Activated CD4-positive, alpha-beta memory T cell treated with anti-CD3 and anti-CD28 coated beads, Interleukin-2, amount 10 ng/mL, durations not matched to agents 7 days and 5 days (primary cell): ENCODE results near the gene ZNF212. TPM values are rescaled to one million over a fixed set of nuclear protein-coding genes. Genes with fewer than 3 reads are reported as not detected.

Experiments
- CTCF ChIA-PET: fragments of 350-600 bp; sonication (Branson Sonifier 250); formaldehyde crosslinking; loops from one replicate; lab custom pipeline; 2021; ENCODE audit warnings: antibody characterized with exemption, inconsistent platforms; lab: Charles Lee
- POLR2A ChIA-PET: fragments of 350-600 bp; sonication (Branson Sonifier 250); formaldehyde crosslinking; loops from one replicate; lab custom pipeline; 2021; ENCODE audit warnings: antibody characterized with exemption; lab: Charles Lee
- DNase-seq: peaks from one replicate; pipeline ENCODE4 v3.0.0-alpha.2; 2020
- H3K27ac Mint-ChIP-seq: one replicate; pipeline ENCODE4 v1.8.0; 2021; ENCODE audit warnings: mild to moderate bottlenecking, mixed read lengths
- H3K27me3 Mint-ChIP-seq: one replicate; pipeline ENCODE4 v1.8.0; 2021; ENCODE audit warnings: mixed read lengths
- H3K36me3 Mint-ChIP-seq: one replicate; pipeline ENCODE4 v1.8.0; 2021; ENCODE audit warnings: low read depth, mixed read lengths
- H3K4me1 Mint-ChIP-seq: one replicate; pipeline ENCODE4 v1.8.0; 2021; ENCODE audit warnings: mixed read lengths
- H3K4me3 Mint-ChIP-seq: one replicate; pipeline ENCODE4 v1.8.0; 2021; ENCODE audit warnings: mild to moderate bottlenecking, mixed read lengths
- H3K9me3 Mint-ChIP-seq: one replicate; pipeline ENCODE4 v1.8.0; 2021; ENCODE audit warnings: mixed read lengths
- total RNA-seq, 2 experiments: library from RNA; stranded (reverse); gene quantifications; one replicate each; pipeline ENCODE4 v1.2.3, GENCODE V29; 2021

The ZNF212 gene
- total RNA-seq, 2 experiments from 2014 or later = 13.5 to 14.5 TPM

DNA sequence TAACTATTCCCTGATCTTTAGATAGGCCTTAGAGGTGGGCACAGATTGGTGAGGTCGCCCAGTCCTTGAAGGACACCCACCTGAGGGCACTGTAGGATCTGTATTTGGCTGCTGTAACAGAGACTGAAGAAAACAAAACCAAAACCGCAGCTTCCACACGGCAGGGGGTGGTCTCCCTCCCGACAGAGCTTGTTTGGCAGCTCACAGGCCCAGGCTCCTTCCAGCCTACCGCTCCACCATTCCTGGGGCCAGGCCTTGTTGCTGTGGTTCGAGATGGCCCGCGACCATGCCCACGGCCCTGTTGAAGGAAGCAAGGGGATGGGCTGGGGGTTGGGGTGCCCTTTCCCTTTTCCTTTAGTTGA, 53.0 kb downstream of the ZNF212 start:
- no peak for DNase-seq
- no peaks in the 10 kb centered on the region for H3K9me3 Mint-ChIP-seq
- ChIA-PET POLR2A (no interaction called here), CTCF (no interaction called here)
- no peaks in the 10 kb centered on the region for H3K27me3 Mint-ChIP-seq
- H3K4me1 Mint-ChIP-seq = peaks cover 18% of the 10 kb centered on the region
- H3K27ac Mint-ChIP-seq = no peak overlapping the region
- H3K4me3 Mint-ChIP-seq = no peak overlapping the region
- peaks cover 3% of the 10 kb centered on the region for H3K36me3 Mint-ChIP-seq

DNA sequence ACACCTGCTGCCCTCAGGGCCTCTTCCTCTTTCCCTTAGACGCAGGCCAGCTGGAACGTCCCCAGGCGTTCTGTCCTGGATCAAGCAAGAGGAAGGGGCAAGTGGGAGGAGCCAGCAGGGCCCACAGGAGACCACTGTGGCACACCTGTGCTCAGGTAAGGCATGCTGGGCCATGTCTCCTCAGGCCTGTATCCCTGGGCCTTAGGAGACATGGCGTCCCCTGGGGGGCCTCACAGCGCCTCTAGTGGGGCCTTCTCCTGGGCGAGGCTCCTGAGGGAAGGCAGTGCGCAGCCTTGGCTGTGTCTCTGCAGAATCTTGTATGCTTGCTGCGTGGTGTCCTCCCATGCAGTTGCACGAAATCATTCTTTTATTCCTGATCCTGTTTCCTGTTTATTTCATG, 53.9 kb downstream of the ZNF212 start:
- POLR2A ChIA-PET = no interaction called here
- no peak for DNase-seq
- CTCF ChIA-PET = no interaction called here

DNA sequence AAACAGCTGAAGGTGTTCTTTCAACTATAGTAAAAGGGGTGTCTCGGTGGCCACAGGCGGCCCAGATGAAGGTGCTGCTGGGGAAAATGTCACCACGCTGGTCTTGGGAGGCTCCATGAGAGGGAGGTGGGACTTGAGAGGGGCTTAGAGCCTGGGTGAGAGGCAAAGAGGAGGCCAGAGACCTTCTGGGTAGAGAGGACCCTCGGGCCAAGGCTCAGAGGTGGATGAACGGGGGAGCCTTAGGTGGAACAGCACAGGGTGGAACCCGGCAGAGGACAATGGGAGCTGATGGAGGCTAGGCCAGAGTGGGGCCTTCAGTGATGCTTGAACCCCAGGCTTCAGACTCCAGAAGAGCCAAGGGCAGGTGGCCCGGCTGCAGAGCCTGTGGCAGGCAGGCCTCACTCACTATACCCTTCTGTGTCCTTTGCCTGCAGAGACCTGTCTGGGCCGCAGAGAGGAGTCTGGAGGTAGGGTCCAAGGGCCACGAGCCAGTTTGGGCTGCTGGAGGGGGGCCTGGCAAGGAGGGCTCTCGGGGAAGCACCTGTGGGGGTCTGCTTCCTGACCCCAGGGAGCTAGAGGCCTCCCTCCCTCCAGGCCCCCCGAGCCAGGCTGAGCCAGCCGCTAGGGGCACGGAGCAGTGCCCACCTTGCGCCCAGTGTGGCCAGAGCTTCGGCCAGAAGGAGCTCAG, 54.6 kb downstream of the ZNF212 start:
- H3K9me3 Mint-ChIP-seq = no peaks in the 10 kb centered on the region
- peaks cover 3% of the 10 kb centered on the region for H3K36me3 Mint-ChIP-seq
- peak overlapping the region; percentile 21 for H3K27ac Mint-ChIP-seq
- no peaks in the 10 kb centered on the region for H3K27me3 Mint-ChIP-seq
- no peak for DNase-seq
- ChIA-PET CTCF (no interaction called here), POLR2A (interaction anchor here (0.8 kb wide), 1 partner anchor 32 kb away, joined by 4 read pairs; the partner anchor contains the start of gene ZNF783)
- no peak overlapping the region for H3K4me3 Mint-ChIP-seq
- H3K4me1 Mint-ChIP-seq = peaks cover 10% of the 10 kb centered on the region

More for the DNA sequence above, 53.9 kb downstream of the ZNF212 start:
- Mint-ChIP-seq H3K9me3 (no peaks in the 10 kb centered on the region), H3K36me3 (peaks cover 3% of the 10 kb centered on the region), H3K27ac (no peak overlapping the region), H3K4me3 (no peak overlapping the region), H3K4me1 (peaks cover 10% of the 10 kb centered on the region), H3K27me3 (no peaks in the 10 kb centered on the region)

DNA sequence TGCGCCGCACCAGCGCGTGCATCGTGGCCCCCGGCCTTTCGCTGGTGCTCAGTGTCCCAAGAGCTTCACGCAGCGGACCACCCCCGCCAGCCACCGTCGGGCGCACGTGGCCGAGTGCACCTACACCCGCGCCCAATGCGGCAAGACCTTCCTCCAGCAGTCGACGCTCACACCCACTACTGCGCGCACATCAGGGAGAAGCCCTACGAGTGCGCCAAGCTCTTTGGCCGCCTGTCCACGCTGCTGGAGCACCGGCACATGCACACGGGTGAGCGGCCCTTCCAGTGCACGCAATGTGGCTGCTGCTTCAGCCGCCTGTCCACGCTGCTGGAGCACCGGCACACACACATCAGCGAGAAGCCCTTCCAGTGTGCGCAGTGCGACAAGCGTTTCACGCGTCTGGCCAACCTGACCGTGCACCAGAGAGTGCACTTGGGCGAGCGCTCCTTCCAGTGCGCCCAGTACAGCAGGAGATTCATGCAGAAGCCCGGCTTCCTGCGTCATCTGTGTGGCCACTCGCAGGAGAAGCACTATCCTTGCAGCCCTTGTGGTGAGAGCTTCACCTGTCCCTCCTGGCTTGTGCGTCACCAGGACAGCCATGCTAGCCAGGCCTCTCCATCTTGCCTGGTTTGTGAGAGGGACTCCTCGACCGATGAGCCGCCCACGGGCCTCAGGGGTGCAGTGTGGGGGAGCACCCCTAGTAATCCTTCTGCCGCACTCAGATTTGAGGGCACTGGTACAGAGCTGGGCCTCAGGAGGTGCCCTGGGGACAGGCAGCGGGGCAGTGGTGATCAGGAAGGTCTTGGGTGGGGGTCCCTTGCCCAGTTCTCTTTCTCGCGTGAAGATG, 55.4 kb downstream of the ZNF212 start:
- POLR2A ChIA-PET = interaction anchor here (0.8 kb wide), 1 partner anchor 33 kb away, joined by 4 read pairs; the partner anchor contains the start of gene ZNF783
- Mint-ChIP-seq H3K36me3 (peaks cover 3% of the 10 kb centered on the region), H3K27ac (no peak overlapping the region), H3K27me3 (no peaks in the 10 kb centered on the region), H3K4me1 (peaks cover 10% of the 10 kb centered on the region), H3K4me3 (no peak overlapping the region), H3K9me3 (no peaks in the 10 kb centered on the region)
- no peak for DNase-seq
- CTCF ChIA-PET = no interaction called here

DNA sequence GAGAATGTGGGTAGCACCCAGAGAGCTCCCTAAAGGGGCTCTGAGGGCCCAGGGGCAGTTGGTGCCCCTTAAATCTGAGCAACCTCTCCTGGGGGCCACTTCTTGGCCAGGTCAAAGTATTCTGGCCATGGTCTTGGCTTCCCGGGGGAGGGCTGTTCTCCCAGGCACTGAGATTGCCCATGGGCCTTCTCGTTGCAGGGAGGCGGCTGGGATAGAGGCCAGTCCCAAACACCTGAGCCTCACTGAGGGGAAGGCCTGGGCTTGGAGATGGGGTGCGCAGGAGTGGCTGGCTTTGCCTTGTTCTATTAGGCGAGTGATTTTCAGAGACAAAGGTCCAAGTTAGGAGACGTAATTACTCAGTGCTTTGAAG, 56.0 kb downstream of the ZNF212 start:
- Mint-ChIP-seq H3K27me3 (no peaks in the 10 kb centered on the region), H3K36me3 (peaks cover 3% of the 10 kb centered on the region), H3K4me1 (peaks cover 10% of the 10 kb centered on the region), H3K4me3 (no peak overlapping the region), H3K9me3 (no peaks in the 10 kb centered on the region), H3K27ac (no peak overlapping the region)
- ChIA-PET POLR2A (no interaction called here), CTCF (no interaction called here)
- DNase-seq = no peak

DNA sequence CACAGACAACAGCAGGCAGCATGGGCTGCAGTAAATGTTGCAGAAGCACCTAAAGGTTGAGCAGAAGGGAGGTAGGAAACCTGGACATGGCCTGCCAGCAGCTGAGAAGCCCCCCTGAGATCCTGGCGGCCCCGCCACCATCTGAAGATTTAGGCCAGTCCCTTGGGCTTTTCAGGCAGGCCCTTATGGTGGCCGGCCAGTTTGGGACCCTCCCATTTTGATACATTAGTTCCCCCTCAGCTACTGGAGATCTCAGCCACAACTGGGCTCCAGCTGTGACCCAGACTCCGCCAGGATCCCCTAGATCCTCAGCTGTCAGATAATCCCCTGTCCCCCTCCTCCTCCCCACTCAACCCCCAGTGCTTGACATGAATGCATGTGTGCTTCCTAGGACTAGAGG, 56.9 kb downstream of the ZNF212 start:
- no peak for DNase-seq
- CTCF ChIA-PET = no interaction called here
- Mint-ChIP-seq H3K4me1 (peaks cover under 1% of the 10 kb centered on the region), H3K27me3 (no peaks in the 10 kb centered on the region), H3K4me3 (no peak overlapping the region), H3K36me3 (peaks cover 3% of the 10 kb centered on the region), H3K9me3 (no peaks in the 10 kb centered on the region), H3K27ac (no peak overlapping the region)
- POLR2A ChIA-PET = no interaction called here

DNA sequence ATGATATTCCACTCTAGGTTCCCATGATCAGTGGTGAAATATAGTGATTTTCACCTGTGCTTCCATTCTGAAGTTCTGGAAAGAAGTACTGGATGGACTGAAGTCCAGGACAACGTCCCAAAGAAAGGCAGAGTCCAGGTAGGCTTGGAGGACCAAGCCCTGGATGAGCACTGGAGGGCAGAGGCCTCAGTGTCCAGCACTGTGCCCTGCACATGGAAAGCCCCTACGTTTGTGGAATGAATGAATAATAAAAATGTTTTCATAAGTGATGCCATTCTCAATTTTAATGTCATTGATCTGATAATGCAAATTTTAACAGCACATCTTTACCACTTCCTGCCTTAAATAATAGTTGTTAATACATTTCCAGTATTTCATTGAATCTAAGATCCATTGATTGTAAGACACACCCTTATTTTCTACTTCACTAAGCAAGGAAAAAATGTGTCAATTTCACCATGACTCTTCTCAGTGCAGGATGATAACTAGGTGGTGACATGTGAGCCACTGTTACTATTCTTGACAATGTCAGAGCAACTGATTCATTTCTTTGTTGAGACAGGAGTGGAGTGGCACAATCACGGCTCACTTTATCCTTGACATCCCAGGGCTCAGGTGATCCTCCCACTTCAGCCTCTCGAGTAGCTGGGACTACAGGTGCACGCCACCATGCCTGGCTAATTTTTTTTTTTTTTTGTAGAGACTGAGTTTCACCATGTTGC, 57.7 kb downstream of the ZNF212 start:
- ChIA-PET CTCF (interaction anchor here (1.3 kb wide), 1 partner anchor 13 kb away, joined by 4 read pairs; no protein-coding TSS in a partner anchor), POLR2A (no interaction called here)
- H3K36me3 Mint-ChIP-seq = peaks cover 3% of the 10 kb centered on the region
- no peaks in the 10 kb centered on the region for H3K9me3 Mint-ChIP-seq
- DNase-seq = no peak
- H3K4me1 Mint-ChIP-seq = no peaks in the 10 kb centered on the region
- no peaks in the 10 kb centered on the region for H3K27me3 Mint-ChIP-seq
- no peak overlapping the region for H3K27ac Mint-ChIP-seq
- H3K4me3 Mint-ChIP-seq = no peak overlapping the region

DNA sequence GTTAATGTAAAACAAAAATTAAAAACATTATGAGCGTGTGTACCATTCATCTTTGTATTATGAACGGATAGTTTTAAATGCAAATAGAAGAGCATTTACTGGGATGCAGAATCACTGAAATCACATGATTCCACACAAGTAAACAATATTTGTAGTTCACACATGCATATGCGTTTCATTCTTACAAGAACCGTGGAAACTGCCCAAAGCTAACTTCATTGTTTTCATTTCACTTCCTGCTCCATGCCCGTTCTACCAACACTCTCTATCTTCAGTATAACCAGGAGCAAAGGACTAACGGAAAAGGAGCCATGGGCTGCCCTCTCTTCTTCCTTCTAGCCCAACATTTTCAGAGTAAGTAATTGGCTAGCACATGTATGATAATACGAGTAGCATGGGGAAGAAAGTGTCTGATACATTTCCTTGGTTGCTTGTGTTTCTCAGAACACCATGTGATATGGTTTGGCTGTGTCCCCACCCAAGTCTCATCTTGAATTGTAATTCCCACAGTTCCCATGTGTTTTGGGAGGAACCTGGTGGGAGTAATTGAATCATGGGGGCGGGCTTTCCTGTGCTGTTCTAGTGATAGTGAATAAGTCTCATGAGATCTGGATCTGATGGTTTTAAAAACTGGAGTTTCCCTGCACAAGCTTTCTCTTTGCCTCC, 61.3 kb downstream of the ZNF212 start:
- ChIA-PET CTCF (no interaction called here), POLR2A (no interaction called here)
- no peak overlapping the region for H3K4me3 Mint-ChIP-seq
- peaks cover 3% of the 10 kb centered on the region for H3K36me3 Mint-ChIP-seq
- H3K4me1 Mint-ChIP-seq = no peaks in the 10 kb centered on the region
- H3K9me3 Mint-ChIP-seq = no peaks in the 10 kb centered on the region
- H3K27me3 Mint-ChIP-seq = no peaks in the 10 kb centered on the region
- no peak for DNase-seq
- no peak overlapping the region for H3K27ac Mint-ChIP-seq

DNA sequence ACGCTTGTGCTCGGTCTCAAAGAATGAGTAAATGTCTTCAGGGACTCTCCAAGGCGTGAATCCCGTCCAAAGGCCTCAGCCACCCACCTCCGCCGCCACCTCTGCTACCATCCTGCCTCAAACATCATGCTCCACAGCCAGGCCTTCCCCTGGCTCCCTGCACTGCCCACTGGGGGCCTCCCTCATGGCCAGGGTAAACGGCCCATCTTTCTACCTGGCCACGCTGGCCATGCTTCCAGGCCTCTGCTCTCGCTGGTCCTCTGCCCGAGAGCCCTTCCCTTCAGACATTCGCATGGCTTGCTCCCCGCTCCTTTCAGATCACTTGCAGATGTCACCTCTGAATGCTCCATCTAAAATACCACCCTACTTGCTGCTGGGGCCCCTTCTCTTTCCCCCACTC, 62.8 kb downstream of the ZNF212 start:
- ChIA-PET CTCF (no interaction called here), POLR2A (no interaction called here)
- no peaks in the 10 kb centered on the region for H3K4me1 Mint-ChIP-seq
- no peaks in the 10 kb centered on the region for H3K27me3 Mint-ChIP-seq
- no peak for DNase-seq
- no peak overlapping the region for H3K27ac Mint-ChIP-seq
- H3K36me3 Mint-ChIP-seq = no peaks in the 10 kb centered on the region
- H3K4me3 Mint-ChIP-seq = no peak overlapping the region
- no peaks in the 10 kb centered on the region for H3K9me3 Mint-ChIP-seq

DNA sequence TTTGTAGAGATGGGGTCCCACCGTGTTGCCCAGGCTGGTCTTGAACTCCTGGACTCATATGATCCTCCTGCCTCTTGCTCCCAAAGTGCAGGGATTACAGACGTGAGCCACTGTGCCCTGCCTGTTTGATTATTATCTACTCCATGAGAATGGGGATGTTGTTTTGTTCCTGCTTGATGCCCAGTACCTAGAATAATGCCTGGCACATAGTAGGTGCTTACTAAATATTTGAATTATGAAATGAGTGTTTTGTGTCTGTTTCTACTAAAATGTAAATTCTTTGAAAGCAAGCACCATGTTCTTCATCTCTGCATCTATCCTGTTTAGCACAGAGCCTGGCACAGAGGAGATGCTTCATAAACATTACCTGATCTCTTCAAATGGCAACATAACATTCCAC, 63.4 kb downstream of the ZNF212 start:
- no peaks in the 10 kb centered on the region for H3K36me3 Mint-ChIP-seq
- DNase-seq = no peak
- ChIA-PET CTCF (no interaction called here), POLR2A (no interaction called here)
- no peaks in the 10 kb centered on the region for H3K4me1 Mint-ChIP-seq
- no peak overlapping the region for H3K27ac Mint-ChIP-seq
- H3K27me3 Mint-ChIP-seq = no peaks in the 10 kb centered on the region
- H3K9me3 Mint-ChIP-seq = no peaks in the 10 kb centered on the region
- no peak overlapping the region for H3K4me3 Mint-ChIP-seq

DNA sequence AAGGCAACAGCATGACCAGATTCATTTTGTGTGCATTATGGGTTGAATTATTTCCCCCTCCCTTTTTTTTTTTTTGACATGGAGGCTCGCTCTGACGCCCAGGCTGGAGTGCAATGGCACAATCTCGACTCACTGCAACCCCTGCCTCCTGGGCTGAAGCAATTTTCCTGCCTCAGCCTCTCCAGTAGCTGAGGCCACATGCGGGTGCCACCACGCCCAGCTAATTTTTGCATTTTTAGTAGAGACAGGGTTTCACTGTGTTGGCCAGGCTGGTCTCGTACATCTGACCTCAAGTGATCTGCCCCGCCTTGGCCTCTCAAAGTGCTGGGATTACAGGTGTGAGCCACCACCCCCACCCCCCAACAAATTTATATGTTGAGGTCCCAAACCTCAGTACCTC, 64.6 kb downstream of the ZNF212 start:
- POLR2A ChIA-PET = no interaction called here
- Mint-ChIP-seq H3K27me3 (no peaks in the 10 kb centered on the region), H3K9me3 (no peaks in the 10 kb centered on the region), H3K36me3 (no peaks in the 10 kb centered on the region), H3K27ac (no peak overlapping the region), H3K4me1 (no peaks in the 10 kb centered on the region), H3K4me3 (no peak overlapping the region)
- CTCF ChIA-PET = no interaction called here
- no peak for DNase-seq
